Fibroblast of the conjunctiva (primary cell): ENCODE results near the gene WSB1.

Experiments
- DNase-seq: peaks from one replicate; pipeline ENCODE4 v3.0.0-alpha.2; 2010; ENCODE audit warnings: low read depth

The WSB1 gene

GRCh38 chr17:27357236-27357635 lies 63.3 kb downstream of the WSB1 start:
- no peak for DNase-seq

- DNase-seq, result no peak
These were observed 66.6 kb downstream of the WSB1 start for GRCh38 chr17:27360507-27360906.

- DNase-seq, result no peak
These were observed 67.8 kb downstream of the WSB1 start for GRCh38 chr17:27361695-27362094.

- no peak for DNase-seq
These were observed 68.6 kb downstream of the WSB1 start for GRCh38 chr17:27362503-27362902.

- no peak for DNase-seq
These were observed 69.0 kb downstream of the WSB1 start for GRCh38 chr17:27362909-27363308.

- DNase-seq, result no peak
These were observed 69.4 kb downstream of the WSB1 start for GRCh38 chr17:27363326-27363725.
